ENCODE data around the gene SPSB1.
A peak's percentile ranks its signal among the peaks of the same experiment; 100 is the strongest.

The SPSB1 gene

DNA sequence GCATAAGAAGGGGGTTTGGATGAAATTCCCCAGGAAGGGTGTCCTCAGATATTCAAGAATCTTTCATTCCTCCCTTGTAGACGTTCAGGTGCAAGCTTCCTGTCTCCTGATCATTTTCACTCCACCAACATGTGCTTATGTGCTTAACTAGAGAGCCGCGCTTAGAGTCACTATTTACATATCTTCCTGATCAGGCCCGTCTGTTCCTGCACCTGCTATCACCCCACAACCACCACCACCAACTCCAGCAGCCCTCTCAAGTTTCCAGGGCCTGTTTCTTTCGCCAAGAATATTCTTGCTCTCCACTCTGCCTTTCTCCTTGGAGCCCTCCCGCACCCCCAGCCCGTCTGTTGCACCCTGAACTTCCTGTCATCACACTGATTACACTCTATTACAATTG is 113.4 kb downstream of the SPSB1 start:
- H3K4me3 ChIP-seq (ENCODE audit: control insufficient read depth, low read depth, low read length) = no peak overlapping the region
- no peak for DNase-seq (ENCODE audit: low read depth)
- TF ChIP-seq, protein P1, sequence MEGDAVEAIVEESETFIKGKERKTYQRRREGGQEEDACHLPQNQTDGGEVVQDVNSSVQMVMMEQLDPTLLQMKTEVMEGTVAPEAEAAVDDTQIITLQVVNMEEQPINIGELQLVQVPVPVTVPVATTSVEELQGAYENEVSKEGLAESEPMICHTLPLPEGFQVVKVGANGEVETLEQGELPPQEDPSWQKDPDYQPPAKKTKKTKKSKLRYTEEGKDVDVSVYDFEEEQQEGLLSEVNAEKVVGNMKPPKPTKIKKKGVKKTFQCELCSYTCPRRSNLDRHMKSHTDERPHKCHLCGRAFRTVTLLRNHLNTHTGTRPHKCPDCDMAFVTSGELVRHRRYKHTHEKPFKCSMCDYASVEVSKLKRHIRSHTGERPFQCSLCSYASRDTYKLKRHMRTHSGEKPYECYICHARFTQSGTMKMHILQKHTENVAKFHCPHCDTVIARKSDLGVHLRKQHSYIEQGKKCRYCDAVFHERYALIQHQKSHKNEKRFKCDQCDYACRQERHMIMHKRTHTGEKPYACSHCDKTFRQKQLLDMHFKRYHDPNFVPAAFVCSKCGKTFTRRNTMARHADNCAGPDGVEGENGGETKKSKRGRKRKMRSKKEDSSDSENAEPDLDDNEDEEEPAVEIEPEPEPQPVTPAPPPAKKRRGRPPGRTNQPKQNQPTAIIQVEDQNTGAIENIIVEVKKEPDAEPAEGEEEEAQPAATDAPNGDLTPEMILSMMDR (conservative IDR thresholded peaks at IDR 0.05; ENCODE audit: control insufficient read depth, insufficient read depth, low read depth, low read length) = no peak

GRCh38 chr1:9410737-9411297 is 118.1 kb downstream of the SPSB1 start:
- TF ChIP-seq, protein P1 (conservative IDR thresholded peaks at IDR 0.05; ENCODE audit: control insufficient read depth, insufficient read depth, low read depth, low read length) = no peak
- no peak overlapping the region for H3K4me3 ChIP-seq (ENCODE audit: control insufficient read depth, low read depth, low read length)
- DNase-seq (ENCODE audit: low read depth) = peak; percentile 65

DNA sequence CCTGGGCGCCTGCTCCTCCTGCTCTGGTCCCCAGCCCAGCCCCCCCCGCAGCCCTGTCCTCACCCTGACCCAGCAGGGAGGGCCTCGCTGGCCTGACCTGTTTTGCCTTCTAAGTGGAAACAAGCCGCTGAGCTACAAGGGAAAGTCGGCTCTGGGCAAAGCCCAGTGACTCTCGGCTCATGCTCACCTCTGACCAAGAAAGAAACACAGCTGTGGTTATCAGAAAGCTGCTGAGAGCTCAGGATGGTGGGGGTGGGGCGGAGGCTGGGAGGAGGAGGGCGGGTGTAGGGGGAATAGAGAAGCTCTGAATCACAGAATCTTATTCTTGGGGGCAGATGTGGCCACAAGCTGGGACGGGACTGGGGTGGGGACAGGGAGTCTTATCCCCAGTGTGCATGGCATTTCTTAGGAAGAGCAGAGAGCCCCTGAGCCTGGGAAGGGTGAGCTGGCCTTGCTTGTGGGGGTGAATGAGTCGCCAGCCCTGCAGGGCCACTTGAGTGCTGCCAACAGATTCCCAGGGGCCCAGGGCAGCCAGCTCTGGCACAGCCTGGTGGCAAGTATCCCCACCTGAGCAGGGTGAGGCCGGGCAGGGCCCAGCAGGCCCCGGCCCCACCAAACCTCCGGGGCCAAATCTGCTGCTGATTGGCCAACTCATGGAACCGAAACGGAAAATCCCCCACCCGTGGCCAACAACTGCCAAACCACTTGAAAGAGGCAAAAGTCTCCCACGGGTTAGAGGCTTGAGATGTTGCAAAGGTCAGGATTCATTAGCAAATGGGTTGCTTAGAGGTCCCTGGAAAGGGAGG is 120.6 kb downstream of the SPSB1 start:
- H3K4me3 ChIP-seq (ENCODE audit: control insufficient read depth, low read depth, low read length) = no peak overlapping the region
- peak; percentile 94 for DNase-seq (ENCODE audit: low read depth)
- TF ChIP-seq, protein P1 (conservative IDR thresholded peaks at IDR 0.05; ENCODE audit: control insufficient read depth, insufficient read depth, low read depth, low read length) = no peak

DNA sequence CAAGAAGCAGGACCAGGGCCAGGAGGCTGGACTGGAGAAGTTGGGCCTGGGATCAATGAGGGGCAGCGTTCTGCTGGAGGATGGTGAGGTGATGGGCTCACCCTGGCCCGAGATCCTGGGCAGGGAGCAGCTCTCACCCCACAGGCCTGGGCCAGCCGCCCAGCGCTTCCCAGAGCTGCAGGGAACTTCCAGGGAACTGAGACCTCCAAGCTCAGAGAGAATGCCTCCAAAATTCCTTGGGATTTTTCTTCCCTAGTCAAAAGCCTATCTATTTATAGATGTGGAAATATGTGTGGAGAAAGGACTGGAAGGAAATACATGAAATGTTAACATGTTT is 121.2 kb downstream of the SPSB1 start:
- TF ChIP-seq, protein P1 (conservative IDR thresholded peaks at IDR 0.05; ENCODE audit: control insufficient read depth, insufficient read depth, low read depth, low read length) = no peak
- DNase-seq (ENCODE audit: low read depth) = no peak
- H3K4me3 ChIP-seq (ENCODE audit: control insufficient read depth, low read depth, low read length) = no peak overlapping the region

DNA sequence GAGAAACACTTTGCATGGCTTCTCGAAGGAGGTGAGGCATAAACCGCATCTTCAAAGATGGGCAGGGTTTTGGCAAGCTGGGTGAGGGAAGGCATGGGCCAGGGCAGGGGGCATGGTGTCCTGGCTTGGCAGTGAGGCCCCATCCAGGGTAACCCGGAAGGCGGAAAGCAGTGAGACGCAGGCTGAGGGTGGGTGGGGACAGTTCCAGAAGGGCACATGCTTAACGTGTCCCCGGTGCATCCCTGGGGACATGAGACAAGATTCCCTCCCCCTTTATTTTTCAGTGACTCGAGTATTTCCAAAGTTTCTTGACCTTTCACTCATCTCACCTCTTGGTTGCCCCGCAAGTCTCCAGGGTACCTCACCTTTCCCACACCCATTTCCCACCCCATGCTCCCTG is 123.8 kb downstream of the SPSB1 start:
- DNase-seq (ENCODE audit: low read depth) = no peak
- H3K4me3 ChIP-seq (ENCODE audit: control insufficient read depth, low read depth, low read length) = no peak overlapping the region
- TF ChIP-seq, protein P1 (conservative IDR thresholded peaks at IDR 0.05; ENCODE audit: control insufficient read depth, insufficient read depth, low read depth, low read length) = no peak

DNA sequence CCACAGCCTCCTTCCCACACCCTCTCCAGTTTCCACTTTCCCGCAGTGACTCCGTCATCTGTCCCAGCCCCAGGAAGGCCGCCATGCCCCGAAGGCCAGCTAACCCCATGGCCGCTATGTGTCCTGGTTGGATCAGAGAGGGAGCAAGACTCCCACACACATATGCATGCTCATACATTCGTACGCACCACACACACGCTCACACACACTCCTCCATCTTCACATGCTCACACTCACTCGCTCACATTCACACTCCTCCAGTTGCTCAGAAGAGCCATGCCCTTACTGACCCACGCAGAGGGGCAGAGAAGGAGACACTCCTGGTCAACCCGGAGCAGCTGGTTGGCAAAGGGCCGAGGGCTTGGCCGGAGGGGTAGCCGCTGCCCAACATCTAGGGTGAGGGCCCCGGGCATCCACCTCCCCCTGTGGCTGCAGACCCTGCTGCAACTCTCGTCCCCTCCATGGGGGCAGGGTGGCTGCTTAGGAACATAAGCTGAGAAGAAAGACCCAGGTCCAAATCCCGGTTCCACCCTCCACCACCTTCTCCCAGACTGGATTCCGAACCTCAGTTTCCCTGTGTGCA is 124.3 kb downstream of the SPSB1 start:
- no peak for DNase-seq (ENCODE audit: low read depth)
- TF ChIP-seq, protein P1 (conservative IDR thresholded peaks at IDR 0.05; ENCODE audit: control insufficient read depth, insufficient read depth, low read depth, low read length) = no peak
- no peak overlapping the region for H3K4me3 ChIP-seq (ENCODE audit: control insufficient read depth, low read depth, low read length)

Measured in fibroblast of mammary gland (primary cell).